HCT116 (cell line): ENCODE data around the gene P4HTM. TPM values are rescaled to one million over a fixed set of nuclear protein-coding genes. Genes with fewer than 3 reads are reported as not detected.

Experiments used
- ATAC-seq: fragments of 200-7000 bp; cut with Tn5 transposase; 2 replicates; pipeline ENCODE4 v1.9.1; 2020; ENCODE audit warnings: mild to moderate bottlenecking, moderate library complexity
- BruUV-seq: library from RNA; stranded (reverse); fragments of 400-500 nt; replicated peaks from 2 replicates; lab custom pipeline; 2021; lab: Mats Ljungman, UMichigan
- CTCF ChIA-PET: fragments of 300-600 bp; sonication (Branson Sonifier 250); formaldehyde crosslinking; loops from one replicate; lab custom pipeline; 2021; ENCODE audit warnings: antibody characterized with exemption; lab: Charles Lee
- POLR2A ChIA-PET: fragments of 300-600, 350-600 bp; sonication (Branson Sonifier 250); formaldehyde crosslinking; loops from one replicate; lab custom pipeline; 2021; ENCODE audit warnings: antibody characterized with exemption; lab: Charles Lee
- RAD21 ChIA-PET, 2 experiments: fragments of 300-600 bp; sonication (Branson Sonifier 250); formaldehyde crosslinking; loops; one replicate each; lab custom pipeline; 2023; ENCODE audit warnings: low total read pairs in 2 of 2; ENCODE audit not compliant: uncharacterized antibody in 2 of 2, unreplicated experiment in 2 of 2, low non-redundant PET in 1 of 2; lab: Charles Lee
- DNase-seq: peaks from one replicate; pipeline ENCODE4 v3.0.0-alpha.2; 2010; ENCODE audit warnings: low read depth, low spot score
- H2AFZ ChIP-seq: fragments of 200-600 bp; shearing (Covaris generic), sonication (generic); 2 replicates; pipeline ENCODE4 v1.6.1; 2017; ENCODE audit warnings: low read depth, mixed run types, mixed read lengths, antibody characterized with exemption, low read length; ENCODE audit not compliant: poor library complexity, severe bottlenecking
- H3K27ac ChIP-seq: 2 replicates; pipeline ENCODE4 v1.5.1; 2012; ENCODE audit warnings: low read depth, low read length
- H3K27me3 ChIP-seq: fragments of 200-600 bp; sonication (generic); 2 replicates; pipeline ENCODE4 v1.6.1; 2016; ENCODE audit warnings: mixed run types, low read length, mixed read lengths; ENCODE audit not compliant: insufficient read depth
- H3K36me3 ChIP-seq, 2 experiments: fragments of 200-500 bp in 1 of 2; fragments of 200-600 bp in 1 of 2; sonication (Bioruptor generic) in 1 of 2; sonication (generic) in 1 of 2; 2 replicates each; pipeline versions ENCODE4 v1.5.1 to v1.6.1; 2014 to 2016; ENCODE audit warnings: low read length in 2 of 2, inconsistent platforms in 1 of 2, mixed read lengths in 1 of 2, mixed run types in 1 of 2; ENCODE audit not compliant: insufficient read depth in 2 of 2, control insufficient read depth in 1 of 2
- H3K4me1 ChIP-seq, 2 experiments: fragments of 200-600 bp in 1 of 2; sonication (generic) in 1 of 2; 2 replicates each; pipeline versions ENCODE4 v1.5.1 to v1.6.1; 2012 to 2017; ENCODE audit warnings: low read length in 2 of 2, inconsistent platforms in 1 of 2, mild to moderate bottlenecking in 1 of 2, mixed read lengths in 1 of 2, mixed run types in 1 of 2, moderate library complexity in 1 of 2; ENCODE audit not compliant: insufficient read depth in 2 of 2, control insufficient read depth in 1 of 2
- H3K4me2 ChIP-seq: fragments of 200-600 bp; sonication (generic); 2 replicates; pipeline ENCODE4 v1.6.1; 2017; ENCODE audit warnings: mixed run types, low read length, mixed read lengths
- H3K4me3 ChIP-seq, 2 experiments: fragments of 200-600 bp in 1 of 2; sonication (generic) in 1 of 2; replicated peaks in 1 of 2; 2 replicates each; pipeline ENCODE4 v1.5.1; 2011 to 2016; ENCODE audit warnings: low read length in 2 of 2, control low read depth in 1 of 2, low read depth in 1 of 2, mild to moderate bottlenecking in 1 of 2, mixed read lengths in 1 of 2, mixed run types in 1 of 2
- H3K79me2 ChIP-seq: fragments of 200-600 bp; sonication (generic); 2 replicates; pipeline ENCODE4 v1.6.1; 2017; ENCODE audit warnings: mild to moderate bottlenecking, mixed run types, low read length, moderate library complexity, mixed read lengths; ENCODE audit not compliant: insufficient read depth
- H3K9ac ChIP-seq: fragments of 200-600 bp; sonication (generic); 2 replicates; pipeline ENCODE4 v1.6.1; 2016; ENCODE audit warnings: low read length, mixed read lengths
- H3K9me2 ChIP-seq: fragments of 200-600 bp; sonication (generic), shearing (Covaris generic); 2 replicates; pipeline ENCODE4 v1.6.1; 2017; ENCODE audit warnings: mixed run types, mild to moderate bottlenecking, moderate library complexity; ENCODE audit not compliant: insufficient read depth
- H3K9me3 ChIP-seq, 2 experiments: fragments of 200-500 bp in 1 of 2; fragments of 200-600 bp in 1 of 2; sonication (Bioruptor generic) in 1 of 2; sonication (generic) in 1 of 2; 2 replicates each; pipeline ENCODE4 v1.6.1; 2014 to 2017; ENCODE audit warnings: low read length in 2 of 2, mixed read lengths in 2 of 2, inconsistent platforms in 1 of 2, low read depth in 1 of 2, mild to moderate bottlenecking in 1 of 2, mixed run types in 1 of 2, moderate library complexity in 1 of 2; ENCODE audit not compliant: control insufficient read depth in 1 of 2, insufficient read depth in 1 of 2
- H4K20me1 ChIP-seq: fragments of 200-600 bp; sonication (generic), shearing (Covaris generic); 2 replicates; pipeline ENCODE4 v1.6.1; 2017; ENCODE audit warnings: mixed run types, mild to moderate bottlenecking, moderate library complexity; ENCODE audit not compliant: insufficient read depth
- CBX3 ChIP-seq: IDR thresholded peaks from 2 replicates; pipeline ENCODE4 v1.6.1; 2012; ENCODE audit warnings: low read depth
- ELF1 ChIP-seq: IDR thresholded peaks from 2 replicates; pipeline ENCODE4 v1.6.1; 2012; ENCODE audit warnings: low read depth, borderline replicate concordance
- EZH2phosphoT487 ChIP-seq: fragments of 200-600 bp; IDR thresholded peaks from 2 replicates; pipeline ENCODE4 v1.6.1; 2018; ENCODE audit warnings: antibody characterized with exemption, borderline replicate concordance
- FOSL1 ChIP-seq: IDR thresholded peaks from 2 replicates; pipeline ENCODE4 v1.6.1; 2012; ENCODE audit warnings: low read depth
- POLR2AphosphoS5 ChIP-seq: IDR thresholded peaks from 2 replicates; pipeline ENCODE4 v1.6.1; 2011; ENCODE audit warnings: mild to moderate bottlenecking, low read depth, low read length, moderate library complexity
- TCF7L2 ChIP-seq: IDR thresholded peaks from 2 replicates; pipeline ENCODE4 v1.7.0; 2011; ENCODE audit warnings: borderline replicate concordance, inconsistent platforms; ENCODE audit not compliant: insufficient read depth, insufficient read length; ENCODE audit errors: extremely low read depth
- ZBTB33 ChIP-seq: IDR thresholded peaks from 2 replicates; pipeline ENCODE4 v1.6.1; 2011; ENCODE audit warnings: mild to moderate bottlenecking, low read length, moderate library complexity; ENCODE audit not compliant: insufficient replicate concordance; ENCODE audit errors: extremely low read depth
- ZFX ChIP-seq: fragments of 450-650 bp; IDR thresholded peaks from 2 replicates; pipeline ENCODE4 v1.6.1; 2017
- intact Hi-C: fragments of 100-400 bp; cut with micrococcal nuclease; formaldehyde crosslinking; loops from 2 replicates; pipeline ENCODE4 v1.10.0; 2022
- total RNA-seq: library from RNA; stranded (reverse); gene quantifications from one replicate; pipeline ENCODE4 v1.2.1, GENCODE V29; 2021; ENCODE audit not compliant: unreplicated experiment
- TF ChIP-seq, protein P1 (sequence below), 3 experiments: fragments of 200-600 bp in 1 of 3; sonication (generic) in 1 of 3; IDR thresholded peaks in 2 of 3; conservative IDR thresholded peaks in 1 of 3; 2 replicates each; pipeline ENCODE4 v1.5.1; 2012 to 2017; ENCODE audit warnings: low read depth in 2 of 3, low read length in 2 of 3, antibody characterized with exemption in 1 of 3, borderline replicate concordance in 1 of 3, control low read depth in 1 of 3, mild to moderate bottlenecking in 1 of 3, mixed read lengths in 1 of 3, mixed run types in 1 of 3, moderate library complexity in 1 of 3; ENCODE audit not compliant: insufficient read depth in 1 of 3

Gene P4HTM
- total RNA-seq, 1 experiment from 2014 or later: 60.5 TPM

- POLR2A ChIA-PET: interaction anchor here (0.8 to 2.6 kb wide), 11 partner anchors 10 to 411 kb away, joined by 3 to 52 read pairs (median 13); partner anchors contain the start of genes DALRD3, IMPDH2, KLHDC8B and NDUFAF3
- H3K27ac ChIP-seq: peak overlapping the region; percentile 99
- TSS peak; percentile 95 for BruUV-seq
- H3K9me3 ChIP-seq: no peaks in the 10 kb centered on the region
- RAD21 ChIA-PET: interaction anchor here (0.6 to 1.9 kb wide), 4 partner anchors 11 to 443 kb away, joined by 3 to 8 read pairs (median 6); partner anchors contain the start of gene QRICH1 (in 1 of the 2)
- no peak for TF ChIP-seq POLR2AphosphoS5
- TF ChIP-seq, protein P1, sequence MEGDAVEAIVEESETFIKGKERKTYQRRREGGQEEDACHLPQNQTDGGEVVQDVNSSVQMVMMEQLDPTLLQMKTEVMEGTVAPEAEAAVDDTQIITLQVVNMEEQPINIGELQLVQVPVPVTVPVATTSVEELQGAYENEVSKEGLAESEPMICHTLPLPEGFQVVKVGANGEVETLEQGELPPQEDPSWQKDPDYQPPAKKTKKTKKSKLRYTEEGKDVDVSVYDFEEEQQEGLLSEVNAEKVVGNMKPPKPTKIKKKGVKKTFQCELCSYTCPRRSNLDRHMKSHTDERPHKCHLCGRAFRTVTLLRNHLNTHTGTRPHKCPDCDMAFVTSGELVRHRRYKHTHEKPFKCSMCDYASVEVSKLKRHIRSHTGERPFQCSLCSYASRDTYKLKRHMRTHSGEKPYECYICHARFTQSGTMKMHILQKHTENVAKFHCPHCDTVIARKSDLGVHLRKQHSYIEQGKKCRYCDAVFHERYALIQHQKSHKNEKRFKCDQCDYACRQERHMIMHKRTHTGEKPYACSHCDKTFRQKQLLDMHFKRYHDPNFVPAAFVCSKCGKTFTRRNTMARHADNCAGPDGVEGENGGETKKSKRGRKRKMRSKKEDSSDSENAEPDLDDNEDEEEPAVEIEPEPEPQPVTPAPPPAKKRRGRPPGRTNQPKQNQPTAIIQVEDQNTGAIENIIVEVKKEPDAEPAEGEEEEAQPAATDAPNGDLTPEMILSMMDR (IDR thresholded peaks at IDR 0.05 in 2 of 3, conservative IDR thresholded peaks at IDR 0.05 in 1 of 3; ENCODE audit: borderline replicate concordance in 1 of 3, insufficient read depth in 1 of 3, low read depth in 2 of 3, low read length in 2 of 3): no peak
- no peak for TF ChIP-seq ZBTB33
- no peak for TF ChIP-seq ZFX
- no peak for TF ChIP-seq FOSL1
- TF ChIP-seq TCF7L2: no peak
- TF ChIP-seq CBX3: no peak
- no peak for TF ChIP-seq EZH2phosphoT487
- TF ChIP-seq ELF1: no peak
- TF ChIP-seq, all 23 proteins: peak for 0
- no peak for ATAC-seq
- H3K36me3 ChIP-seq: peaks cover 2 to 5% of the 10 kb centered on the region in 2 experiments; a peak in 3 of 4 replicates
- H3K9ac ChIP-seq: peak overlapping the region; percentile 99
- CTCF ChIA-PET: interaction anchor here (0.8 to 3.2 kb wide), 9 partner anchors 11 to 287 kb away, joined by 3 to 42 read pairs (median 5); partner anchors contain the start of genes DALRD3, IMPDH2, NDUFAF3 and P4HTM
- DNase-seq: no peak
- peak overlapping the region; percentile 72 to 86 for H3K4me3 ChIP-seq
- H3K9me2 ChIP-seq: no peaks in the 10 kb centered on the region
- peak overlapping the region; percentile 91 for H3K4me2 ChIP-seq
- H4K20me1 ChIP-seq: no peaks in the 10 kb centered on the region
- peaks cover 41% of the 10 kb centered on the region for H3K79me2 ChIP-seq
- peaks cover 3 to 26% of the 10 kb centered on the region in 2 experiments; a peak in 3 of 4 replicates for H3K4me1 ChIP-seq
- intact Hi-C loops: loop anchor here (1.0 kb wide), 1 partner anchor 12 kb away; the partner anchor contains the start of gene DALRD3
- H2AFZ ChIP-seq: no peak overlapping the region
- no peaks in the 10 kb centered on the region for H3K27me3 ChIP-seq
Measured at GRCh38 chr3:49006408-49007067, 16.5 kb downstream of the P4HTM start.
